Astrocyte of the cerebellum (primary cell): ENCODE results near the gene FAM163A.

ENCODE experiments used
- DNase-seq: peaks from one replicate; pipeline ENCODE4 v3.0.0-alpha.2; 2011; ENCODE audit warnings: low read depth
- H3K4me3 ChIP-seq: 2 replicates; pipeline ENCODE4 v1.5.1; 2011; ENCODE audit warnings: mild to moderate bottlenecking, low read depth, low read length, moderate library complexity
- CTCF ChIP-seq: IDR thresholded peaks from 2 replicates; pipeline ENCODE4 v1.5.1; 2012; ENCODE audit warnings: low read length, low read depth, moderate library complexity, mild to moderate bottlenecking; ENCODE audit errors: missing control alignments
- in situ Hi-C: cut with HindIII; loops from 2 replicates; pipeline ENCODE4 v1.10.0; 2017; ENCODE audit warnings: low sequenced_read_pairs

Gene FAM163A

GRCh38 chr1:179731643-179732042 is 11.4 kb upstream of the FAM163A start:
- DNase-seq = no peak
- no peak overlapping the region for H3K4me3 ChIP-seq
- TF ChIP-seq CTCF = no peak
- in situ Hi-C loops = no loop called here

DNA sequence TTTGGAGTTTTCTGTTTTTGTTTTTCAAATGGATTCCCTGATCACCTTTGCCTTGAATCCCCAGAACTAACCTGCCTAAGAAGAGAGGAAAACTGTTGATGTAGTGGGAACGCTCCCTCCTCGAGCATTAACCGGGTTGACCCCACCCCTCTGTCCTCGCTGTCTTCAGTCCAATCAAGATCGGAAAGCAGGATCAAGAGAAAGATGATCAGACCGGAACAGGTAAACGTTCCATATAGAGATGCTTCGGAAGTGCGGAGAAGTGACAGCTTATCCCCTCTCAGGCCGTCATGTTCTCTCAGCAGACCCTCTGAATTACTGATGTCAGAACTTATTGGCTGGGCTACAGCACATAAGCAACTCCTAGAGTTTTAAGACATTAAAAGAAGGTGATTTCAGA is 800 bp upstream of the FAM163A start:
- in situ Hi-C loops = no loop called here
- H3K4me3 ChIP-seq = no peak overlapping the region
- TF ChIP-seq CTCF = no peak
- no peak for DNase-seq

- H3K4me3 ChIP-seq = peak overlapping the region; percentile 23
- in situ Hi-C loops = no loop called here
- no peak for DNase-seq
- TF ChIP-seq CTCF = no peak
Observed at GRCh38 chr1:179743679-179744400, 749 bp downstream of the FAM163A start.

DNA sequence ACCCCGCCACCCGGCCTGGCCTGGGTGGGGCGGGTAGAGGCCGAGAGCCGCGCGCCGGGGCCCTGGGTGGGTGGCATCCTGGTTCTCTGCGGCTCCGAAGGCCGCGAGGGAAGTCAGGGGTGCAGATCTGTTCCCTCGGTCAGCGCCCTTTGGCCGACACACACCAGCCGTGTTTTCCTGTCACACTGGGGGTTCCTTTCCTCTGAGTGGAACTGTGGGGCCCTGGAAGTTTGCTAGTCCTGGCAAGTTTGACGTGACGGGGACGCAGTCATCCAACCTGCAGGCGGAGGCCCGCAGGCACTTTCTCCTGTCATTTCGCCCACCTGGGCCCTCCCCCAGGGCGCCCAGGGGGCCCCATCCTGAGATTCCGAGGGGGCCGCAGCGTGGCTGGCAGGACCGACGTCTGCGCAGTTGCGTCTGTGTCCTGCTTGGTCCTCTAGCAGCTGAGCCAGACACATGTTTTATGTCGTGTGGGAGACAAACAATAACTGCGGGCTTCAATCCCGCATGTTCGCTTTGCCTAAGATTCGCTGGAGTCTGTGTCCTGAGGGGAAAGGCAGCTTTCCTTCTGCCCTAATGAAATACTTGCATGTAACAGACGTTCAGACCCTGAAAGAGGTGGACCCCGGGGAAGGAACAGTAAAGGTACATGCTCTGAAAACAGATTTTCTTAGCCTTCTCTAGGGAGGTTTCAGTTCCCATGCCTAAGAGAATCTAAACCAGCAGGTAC is 1.5 kb downstream of the FAM163A start:
- DNase-seq = no peak
- TF ChIP-seq CTCF = no peak
- in situ Hi-C loops = no loop called here
- no peak overlapping the region for H3K4me3 ChIP-seq

GRCh38 chr1:179745131-179745611 is 2.1 kb downstream of the FAM163A start:
- H3K4me3 ChIP-seq = no peak overlapping the region
- in situ Hi-C loops = no loop called here
- TF ChIP-seq CTCF = no peak
- no peak for DNase-seq

- no peak overlapping the region for H3K4me3 ChIP-seq
- TF ChIP-seq CTCF = no peak
- DNase-seq = no peak
- in situ Hi-C loops = no loop called here
Observed at GRCh38 chr1:179745743-179746142, 2.7 kb downstream of the FAM163A start.
